Activated CD8-positive, alpha-beta memory T cell treated with anti-CD3 and anti-CD28 coated beads, Interleukin-2, amount 50 U/mL, for 24 hours (primary cell): ENCODE results near the gene MET.

Source experiments
- DNase-seq: peaks from one replicate; pipeline ENCODE4 v3.0.0-alpha.2; 2020; ENCODE audit errors: extremely low read depth

Gene MET

DNA sequence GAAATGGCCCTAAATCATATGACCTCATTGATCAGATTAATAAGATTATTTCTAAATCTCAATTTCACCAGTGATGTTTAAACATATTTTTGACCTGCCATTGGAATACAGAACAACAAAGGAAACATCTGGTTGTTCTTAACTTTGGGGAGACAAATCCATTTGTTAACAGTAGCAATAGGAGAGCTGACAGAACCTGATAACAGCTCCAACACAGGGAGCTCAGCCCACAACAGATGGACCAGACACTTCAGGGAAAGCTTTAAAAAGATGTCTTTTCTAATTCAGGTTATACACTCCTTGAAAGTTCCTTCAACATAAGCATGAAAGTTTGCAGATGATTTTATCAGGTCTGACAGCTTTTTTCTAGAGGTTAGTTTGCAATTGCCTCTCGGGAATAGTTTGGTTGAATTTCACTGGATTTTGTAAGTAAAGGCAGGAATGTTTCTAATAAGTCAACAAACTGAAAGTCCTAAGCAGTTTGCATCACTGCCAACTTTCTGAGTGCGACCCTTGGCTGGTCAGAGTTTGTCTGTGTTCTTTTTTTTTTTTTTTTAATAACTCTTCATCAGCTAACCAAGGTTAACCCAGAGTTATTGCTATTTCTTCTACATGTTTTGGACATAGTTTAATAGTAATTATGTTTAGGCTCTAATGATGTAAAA is 6.5 kb upstream of the MET start:
- no peak for DNase-seq

DNA sequence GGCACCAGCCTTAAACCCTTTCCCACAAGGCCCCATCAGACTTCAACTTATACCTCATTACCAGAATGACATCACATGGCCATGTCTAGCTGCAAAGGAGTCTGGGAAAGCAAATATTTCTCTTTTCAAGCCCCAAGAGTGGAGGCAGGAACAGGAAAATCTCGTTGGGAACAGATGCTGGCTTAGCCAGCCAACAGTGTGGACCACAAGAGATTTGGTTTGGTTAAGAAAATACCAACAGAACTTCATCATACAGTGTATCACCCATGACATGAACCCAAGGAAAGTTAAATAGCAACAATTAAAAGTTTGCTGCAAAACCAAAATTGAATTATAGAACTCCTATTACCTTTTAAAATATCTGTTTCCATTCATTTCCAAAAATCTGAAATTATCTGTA is 2.2 kb upstream of the MET start:
- DNase-seq, result no peak

DNA sequence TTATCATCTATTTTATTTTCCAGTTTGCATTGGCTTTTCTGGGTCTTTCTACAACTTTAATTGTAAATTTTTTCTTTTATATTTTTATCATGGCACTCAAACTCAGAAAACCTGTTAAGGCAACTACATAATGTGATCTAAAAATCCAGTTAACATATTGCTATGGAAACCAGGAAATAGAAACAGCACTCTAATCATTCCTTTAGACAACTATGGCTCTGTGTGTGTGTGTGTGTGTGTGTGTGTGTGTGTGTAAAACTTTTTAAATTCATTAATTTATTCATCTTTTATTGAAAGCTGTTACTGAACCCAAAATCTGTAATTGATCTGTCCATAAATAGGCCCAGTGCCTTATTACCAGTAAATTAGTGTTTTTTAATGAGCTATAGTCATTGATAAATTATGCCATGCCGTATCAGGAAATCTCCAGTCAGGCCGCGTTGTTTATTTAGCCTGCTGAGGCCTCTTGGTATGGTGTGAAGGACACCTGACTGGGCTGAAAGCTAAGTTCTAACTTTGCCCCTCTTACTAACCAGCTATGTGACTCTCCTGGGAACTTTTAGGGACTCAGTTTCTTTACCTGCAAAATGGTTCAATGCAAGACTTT is 1.5 kb upstream of the MET start:
- no peak for DNase-seq

DNA sequence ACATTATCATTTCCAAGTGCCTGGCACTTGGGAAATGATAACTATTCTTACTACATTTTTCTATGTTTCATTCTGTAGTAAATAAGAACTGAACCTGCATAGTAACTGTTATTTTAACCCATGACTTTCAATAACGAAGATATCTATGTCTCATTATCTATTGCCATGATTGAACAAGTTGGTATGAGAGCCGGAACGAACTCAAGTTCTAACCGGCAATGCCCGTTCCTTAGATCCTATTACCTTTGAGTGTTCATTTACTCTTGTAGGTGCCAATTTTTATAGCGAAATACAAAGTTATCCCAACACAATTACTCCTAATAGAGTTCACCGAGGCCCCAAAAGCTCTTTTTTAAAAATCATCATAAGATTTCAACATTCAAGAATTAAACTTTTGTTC is 885 bp upstream of the MET start:
- no peak for DNase-seq

DNA sequence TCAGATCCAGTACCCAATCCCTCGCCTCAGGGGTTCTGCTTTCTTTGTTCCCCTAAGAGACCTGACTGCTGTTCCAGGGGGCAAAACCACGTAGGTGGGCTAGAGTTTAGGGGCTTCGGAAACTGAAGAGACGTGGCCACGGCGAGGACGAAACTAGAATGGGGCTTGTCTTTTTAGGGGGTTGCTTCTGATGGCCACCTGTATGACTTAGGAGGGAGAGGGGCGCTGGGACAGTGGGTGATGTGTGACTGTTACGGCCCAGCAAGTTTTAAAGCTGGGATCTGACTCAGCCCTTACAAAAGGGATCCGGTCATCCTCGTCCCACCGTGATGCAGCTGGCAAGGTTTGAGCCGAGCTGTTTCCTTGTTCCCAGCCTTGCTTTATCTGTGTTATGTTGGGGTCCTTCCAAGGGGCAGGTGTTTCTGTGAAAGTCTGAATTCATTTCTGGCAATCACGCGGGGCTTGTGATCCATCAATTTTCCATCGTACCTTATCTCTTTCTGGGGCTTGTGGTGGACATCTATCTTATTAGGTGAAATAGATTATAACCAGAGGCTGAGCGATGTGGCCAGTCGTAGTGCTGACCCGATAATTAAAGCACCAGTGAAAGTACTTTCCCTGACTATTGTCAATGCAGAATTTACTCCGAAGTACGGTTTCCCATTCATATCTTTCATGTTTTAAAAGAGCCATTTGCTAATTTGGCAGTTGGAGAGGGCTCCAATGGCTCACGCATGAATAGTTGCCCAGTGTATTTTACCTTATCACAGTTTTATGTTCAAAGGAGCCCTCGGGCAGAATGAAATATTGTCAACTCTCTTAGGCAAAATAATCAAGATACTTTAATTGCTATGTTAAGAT is 830 bp downstream of the MET start:
- no peak for DNase-seq

DNA sequence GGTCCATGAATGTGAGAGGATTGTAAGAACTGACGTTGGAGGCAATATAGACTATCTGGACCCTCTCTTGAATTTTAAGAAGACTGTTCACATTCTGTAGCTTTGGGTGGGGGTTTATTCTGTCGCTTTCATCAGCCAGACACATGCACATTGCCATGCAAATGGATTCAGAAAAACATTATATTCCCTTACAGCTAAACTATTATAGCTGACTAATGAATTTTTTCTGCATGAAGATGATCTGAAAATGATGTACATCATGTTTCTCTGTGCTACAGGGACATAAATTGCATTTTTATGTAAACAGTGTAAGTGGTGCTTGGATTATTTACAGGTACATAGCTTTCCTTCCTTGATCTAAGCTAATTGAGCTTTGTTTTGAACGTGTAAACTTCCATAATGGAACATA is 1.5 kb downstream of the MET start:
- DNase-seq, result no peak

DNA sequence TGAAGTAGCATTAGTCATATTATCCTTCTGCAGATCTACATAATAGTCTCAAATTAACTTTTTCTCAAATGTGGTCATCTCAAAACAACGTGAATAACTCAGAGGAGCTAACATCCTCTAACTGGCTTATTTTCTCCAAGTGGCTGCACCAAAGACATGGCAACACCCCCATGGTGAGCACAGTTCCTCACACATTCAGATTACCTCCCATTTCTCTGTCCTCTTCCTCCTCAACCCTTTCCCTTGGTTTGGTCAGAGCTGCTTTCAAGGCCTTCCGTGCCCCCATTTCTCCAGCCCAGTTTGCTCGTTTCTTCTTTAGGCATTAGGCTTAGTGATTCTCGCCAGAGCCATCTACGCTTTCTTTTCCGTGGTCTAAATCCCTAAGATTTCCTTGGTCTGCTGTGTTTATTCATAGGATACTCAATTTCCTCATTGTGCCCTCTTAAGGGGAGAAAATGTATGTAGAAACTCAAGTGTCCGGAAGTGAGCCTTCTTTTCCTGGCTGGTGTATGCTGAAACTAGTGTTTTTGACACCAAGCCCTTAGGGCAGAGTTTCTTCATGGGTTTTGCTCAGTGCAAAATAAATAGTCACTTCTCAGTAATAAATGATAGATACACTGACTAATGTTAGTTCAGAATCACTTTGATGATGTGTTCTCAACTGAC is 2.6 kb downstream of the MET start:
- DNase-seq, result no peak

DNA sequence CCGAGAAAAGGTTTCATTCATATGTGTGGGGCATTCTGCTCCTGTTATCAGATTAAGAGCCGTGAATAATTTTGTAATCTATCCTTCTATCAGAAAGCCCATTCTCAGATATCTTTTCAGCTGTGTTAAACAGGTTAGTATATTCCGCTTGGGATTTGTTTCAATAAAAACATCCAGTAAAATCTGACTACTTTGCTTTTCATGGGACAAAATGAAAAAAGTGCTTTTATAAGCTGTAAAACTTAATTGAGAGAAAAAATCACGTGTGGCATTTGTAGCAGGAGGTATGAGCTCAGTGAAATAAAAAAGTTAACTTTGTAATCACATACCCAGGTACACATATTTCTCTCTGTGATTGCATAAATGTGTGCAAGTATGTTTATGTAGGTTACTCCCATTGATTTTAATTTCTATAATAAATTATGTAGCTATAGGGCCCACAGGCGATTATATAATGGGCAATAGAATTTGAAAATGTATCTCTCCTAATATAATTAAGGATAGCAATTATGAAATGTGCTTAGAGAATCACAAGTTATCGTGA is 3.9 kb downstream of the MET start:
- DNase-seq, result no peak

DNA sequence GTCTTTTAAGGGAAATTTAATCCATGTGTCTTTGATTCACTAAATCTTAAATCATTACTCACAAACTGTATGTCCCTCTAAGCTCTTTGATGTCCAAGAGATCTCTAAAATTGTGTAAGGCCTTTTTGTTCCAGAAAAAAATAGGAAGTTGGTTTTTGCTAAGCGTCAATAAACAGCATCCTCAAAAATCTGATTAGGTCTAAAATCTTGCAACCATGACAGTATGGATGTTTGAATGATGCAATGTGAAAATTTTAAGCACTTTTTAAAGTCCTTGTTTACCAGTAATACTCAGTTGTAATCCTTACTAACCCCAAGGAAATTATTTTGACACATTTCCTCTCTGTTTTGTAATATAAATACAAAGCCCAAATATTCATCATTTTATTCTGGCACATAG is 6.8 kb downstream of the MET start:
- DNase-seq, result no peak

DNA sequence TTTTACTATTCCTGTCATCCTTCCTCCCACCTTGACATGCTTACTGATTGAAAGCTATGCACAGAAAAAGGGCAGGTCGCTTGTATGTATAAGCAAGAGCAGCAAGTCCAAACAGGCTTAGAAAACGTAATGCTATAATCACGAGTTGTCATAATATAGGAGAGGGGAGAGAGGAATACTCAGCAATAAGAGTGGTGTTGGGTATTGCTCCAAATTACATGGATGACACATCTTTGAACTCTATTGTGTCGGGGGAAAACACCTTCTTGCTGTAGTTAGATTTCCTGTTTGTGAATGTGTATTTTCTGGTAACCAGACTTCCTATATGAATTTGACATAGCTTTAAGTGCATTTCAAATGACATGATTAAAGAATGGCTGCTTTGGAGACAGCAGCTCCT is 7.5 kb downstream of the MET start:
- DNase-seq, result no peak

DNA sequence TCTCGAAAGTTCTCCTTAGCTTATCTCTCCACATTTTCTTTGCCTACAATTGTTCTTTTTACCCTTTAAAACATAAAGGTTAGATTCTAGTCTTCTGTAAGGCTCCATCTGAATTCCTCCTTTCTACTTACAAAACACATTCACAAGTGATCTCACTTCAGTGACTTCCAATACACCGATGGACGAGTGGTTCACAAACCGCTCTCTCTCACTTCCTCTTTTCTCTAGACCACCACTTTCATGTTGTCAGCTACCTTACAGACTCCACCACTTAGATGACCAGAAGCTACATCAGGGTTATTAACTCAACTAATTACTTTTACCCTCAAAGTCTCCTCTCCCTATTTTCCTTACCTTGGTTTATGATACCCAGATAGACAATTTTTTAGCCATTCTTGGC is 11.8 kb downstream of the MET start:
- DNase-seq, result no peak

DNA sequence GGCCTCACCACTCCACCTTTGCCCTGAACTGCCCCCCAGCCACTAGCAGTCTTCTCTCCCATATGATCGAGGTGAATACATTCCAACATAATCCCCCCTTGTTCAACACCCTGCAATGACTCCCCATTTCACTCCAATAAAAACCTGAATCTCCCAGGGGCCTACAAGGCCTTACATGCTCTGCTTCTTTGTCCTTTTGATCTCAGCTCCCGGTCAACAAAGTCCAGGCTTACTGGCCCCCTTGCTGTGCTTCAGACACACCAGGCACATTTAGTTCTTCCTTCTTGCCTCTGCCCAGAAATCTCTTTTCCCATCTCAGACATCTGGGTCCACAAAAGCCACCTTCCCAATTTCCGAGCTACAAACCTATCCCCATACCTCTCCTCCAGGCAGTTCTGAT is 14.0 kb downstream of the MET start:
- no peak for DNase-seq

DNA sequence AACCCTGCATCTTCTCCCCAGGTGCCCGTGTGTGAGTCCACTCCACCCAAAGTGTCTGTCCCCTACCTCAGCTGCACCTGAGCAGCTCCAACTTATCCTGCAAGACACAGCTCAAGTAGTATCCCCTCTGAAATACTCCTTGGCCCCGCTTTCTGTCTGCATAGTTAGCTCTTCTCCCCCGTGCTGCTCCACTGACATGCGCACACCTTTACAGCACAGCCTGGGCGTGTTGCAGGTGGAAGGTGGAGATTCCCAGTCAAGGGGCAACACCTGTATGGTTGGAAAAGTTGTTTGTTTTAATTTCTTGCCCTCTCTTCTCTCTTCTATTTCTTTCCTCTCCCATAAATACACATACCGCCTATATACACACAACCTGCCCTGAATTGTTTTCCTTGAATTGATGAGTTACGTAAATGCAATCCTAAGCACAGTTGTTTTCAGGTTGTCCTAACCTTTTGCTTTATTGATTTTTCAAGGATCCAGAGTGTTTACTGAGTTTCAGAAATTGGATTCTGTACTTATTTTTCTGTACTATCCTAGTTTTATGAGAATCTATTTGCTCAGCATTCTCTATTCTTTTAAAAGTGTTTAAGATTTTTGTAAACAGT is 14.9 kb downstream of the MET start:
- no peak for DNase-seq

DNA sequence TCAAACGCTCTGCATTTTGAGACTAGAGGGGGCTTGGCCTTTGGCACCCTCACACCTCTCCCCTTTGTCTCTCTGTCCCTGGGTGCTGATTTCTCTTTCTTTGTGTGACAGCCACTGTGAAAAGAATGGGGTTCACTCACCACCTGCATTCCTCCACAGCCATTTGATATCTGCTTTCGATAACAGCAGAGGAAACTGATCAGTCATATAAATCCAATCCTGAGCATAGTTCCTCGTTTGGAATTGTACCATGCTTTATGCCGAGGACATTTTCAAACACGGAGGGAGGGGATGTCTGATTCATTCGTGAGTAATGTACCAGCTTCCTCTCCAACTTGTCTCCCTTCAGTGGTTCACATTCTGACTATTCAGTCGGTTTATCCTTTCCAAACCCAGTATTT is 15.8 kb downstream of the MET start:
- DNase-seq, result no peak

DNA sequence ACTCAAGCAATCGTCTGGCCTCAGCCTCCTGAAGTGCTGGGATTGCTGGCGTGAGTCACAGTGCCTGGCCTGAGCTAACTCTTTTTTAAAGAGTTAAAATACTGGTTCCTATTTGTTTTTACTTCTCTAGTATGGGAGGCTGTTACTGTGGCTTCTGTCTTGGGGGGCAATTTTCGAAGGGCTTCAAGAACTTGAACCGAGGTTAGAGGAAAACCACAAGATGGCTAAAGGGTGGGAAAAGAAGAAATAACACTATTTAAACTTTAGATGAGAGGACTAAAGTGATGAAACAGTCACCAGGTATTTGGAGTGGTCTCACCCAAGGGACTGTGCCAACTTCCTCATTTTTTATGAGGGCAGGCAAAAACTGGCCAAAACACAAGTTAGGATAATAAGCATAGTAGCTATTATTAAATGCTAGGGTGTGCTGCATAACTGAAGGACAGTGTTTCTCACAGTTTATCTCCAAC is 17.8 kb downstream of the MET start:
- DNase-seq, result no peak

DNA sequence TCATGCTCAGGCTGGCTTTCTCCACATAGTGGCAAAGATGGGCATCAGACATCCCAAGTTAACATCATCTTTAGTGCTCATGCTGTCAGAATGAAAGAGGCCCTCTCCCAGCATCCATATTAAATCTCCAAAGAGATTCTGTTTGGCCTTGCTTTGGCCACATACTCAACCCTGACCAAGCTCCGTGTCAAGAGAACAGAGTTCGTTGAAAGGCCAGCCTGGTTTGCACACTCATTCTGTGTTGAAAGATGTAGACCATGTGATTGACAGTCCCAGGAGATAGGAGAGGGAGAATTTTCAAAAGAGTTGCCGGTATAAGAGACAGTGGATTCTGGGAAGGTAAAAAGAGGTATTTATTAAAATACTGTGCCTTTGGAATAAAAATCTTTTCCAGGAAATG is 19.7 kb downstream of the MET start:
- DNase-seq, result no peak

DNA sequence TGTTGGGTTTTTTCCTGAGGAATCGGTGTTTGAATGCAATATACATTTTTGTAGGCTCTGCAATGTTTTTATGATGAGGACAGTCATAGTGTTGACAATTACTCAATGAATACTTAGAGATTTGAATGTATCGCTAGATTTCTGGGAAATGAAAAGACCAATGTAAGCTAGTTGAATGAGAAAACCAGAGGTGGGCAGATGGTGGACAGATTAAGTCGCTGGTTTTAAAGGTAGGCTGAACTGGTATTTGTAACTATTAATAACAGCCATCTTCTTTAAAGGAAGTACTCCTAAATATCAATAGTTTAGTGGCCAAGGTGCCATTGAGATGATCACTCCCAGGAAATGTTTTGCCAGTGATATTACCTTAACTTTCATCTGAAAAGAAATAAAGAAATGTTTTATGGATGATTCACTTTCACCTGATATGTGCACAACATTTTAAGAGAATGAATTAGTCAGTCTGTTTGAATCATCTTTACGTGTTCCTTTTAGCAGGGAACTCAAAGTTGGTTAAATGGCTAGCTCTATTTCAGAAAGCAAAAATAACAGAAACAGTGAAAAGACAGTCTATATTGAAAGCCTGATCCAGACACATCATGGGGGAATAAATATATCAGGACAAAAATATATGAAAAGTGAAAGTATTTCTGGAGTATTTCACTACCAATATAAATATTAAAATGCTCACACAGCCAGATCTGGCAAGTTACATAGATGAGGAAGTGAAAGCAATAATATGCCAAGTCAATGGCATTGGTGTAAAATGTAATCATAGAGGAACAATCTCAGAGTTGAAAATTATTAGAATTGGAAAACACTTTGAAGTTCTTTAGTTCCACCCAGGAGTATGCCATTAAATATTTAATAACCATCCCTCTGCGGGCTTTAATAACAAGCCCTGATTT is 20.7 kb downstream of the MET start:
- DNase-seq, result no peak

DNA sequence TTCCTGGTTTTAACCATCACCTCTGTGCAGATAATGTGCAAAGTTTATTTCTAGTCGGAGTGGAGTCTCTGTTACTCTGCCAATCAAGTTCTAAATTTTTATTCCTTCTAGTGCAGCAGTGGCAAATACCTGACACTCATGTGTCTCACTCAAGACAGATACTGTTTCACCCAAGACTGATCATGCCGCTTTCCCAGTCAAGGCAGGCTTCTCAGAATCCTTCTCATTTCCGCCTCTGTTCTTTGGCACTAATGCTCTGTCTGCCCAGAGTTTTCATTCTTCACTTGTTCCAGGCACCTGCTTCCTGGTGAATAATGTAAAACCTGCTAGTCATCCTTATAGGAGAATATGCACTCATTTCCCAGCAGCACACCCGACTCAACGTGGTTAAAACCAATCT is 24.7 kb downstream of the MET start:
- no peak for DNase-seq

DNA sequence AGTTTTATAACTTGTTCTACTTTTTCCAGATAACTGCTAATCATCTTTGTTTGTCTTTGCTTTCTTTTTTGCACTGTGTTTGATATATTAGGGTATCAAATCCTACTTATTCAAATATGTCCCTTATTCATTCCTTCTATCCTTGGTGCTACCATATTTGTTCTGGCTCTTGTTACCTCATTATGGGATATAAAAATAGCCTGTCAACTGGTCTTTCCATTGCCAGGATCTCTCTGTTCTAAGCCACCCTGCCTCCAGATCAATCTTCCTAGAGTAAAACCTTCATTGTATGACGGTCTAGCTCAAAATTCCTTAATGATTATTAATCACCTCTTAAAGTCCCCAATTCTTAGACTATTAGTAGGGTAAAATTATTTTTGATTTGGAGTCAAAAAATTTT is 25.2 kb downstream of the MET start:
- DNase-seq, result no peak

DNA sequence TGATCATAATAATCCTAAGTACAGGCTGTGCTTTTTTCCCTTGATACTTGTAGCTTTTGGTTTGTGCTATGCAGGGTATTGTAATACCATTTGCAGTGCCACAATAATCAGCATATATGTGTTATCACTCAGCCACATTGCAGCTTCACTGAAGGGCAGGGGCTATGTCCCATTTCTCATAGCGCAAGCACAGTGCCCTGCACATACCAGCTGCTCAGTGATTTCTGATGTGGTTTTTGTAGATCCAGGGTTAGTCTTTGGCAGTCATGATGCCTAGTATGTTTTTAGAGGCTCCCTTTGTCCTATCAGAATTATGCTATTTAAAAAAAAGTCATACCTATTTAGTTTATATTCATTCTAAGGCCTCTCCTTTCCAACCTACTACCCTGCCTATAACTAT is 25.8 kb downstream of the MET start:
- DNase-seq, result no peak

DNA sequence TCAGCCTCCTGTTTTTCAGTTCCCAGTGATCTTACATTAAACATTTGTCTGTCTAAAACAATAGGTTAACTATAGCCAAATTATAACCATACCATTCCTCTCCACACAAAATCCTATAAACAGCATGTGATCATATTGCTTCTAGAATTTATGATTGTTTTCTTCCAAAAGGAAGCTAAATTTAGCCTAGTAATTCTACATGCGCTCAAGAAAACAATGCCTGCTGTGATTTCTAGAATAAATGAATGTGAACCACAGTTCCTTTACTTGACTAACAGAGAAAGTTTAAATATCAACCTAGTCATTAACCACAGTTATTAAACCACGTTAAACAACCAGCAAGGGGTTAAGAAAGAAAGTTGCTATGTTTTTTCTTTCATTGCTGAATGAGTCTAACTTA is 26.4 kb downstream of the MET start:
- DNase-seq, result no peak
